CD4-positive, alpha-beta T cell treated with Interleukin-15 for 1 hour (primary cell): Measurements from ENCODE around the gene PCDHGB3.
"Not testable (repeated sequence)": the region's sequence is repeated elsewhere in the genome, so short reads cannot be mapped to it uniquely, and the experiment has no call there.

ENCODE experiments used
- DNase-seq: peaks from one replicate; pipeline ENCODE4 v3.0.0-alpha.2; 2020

Gene PCDHGB3

DNA sequence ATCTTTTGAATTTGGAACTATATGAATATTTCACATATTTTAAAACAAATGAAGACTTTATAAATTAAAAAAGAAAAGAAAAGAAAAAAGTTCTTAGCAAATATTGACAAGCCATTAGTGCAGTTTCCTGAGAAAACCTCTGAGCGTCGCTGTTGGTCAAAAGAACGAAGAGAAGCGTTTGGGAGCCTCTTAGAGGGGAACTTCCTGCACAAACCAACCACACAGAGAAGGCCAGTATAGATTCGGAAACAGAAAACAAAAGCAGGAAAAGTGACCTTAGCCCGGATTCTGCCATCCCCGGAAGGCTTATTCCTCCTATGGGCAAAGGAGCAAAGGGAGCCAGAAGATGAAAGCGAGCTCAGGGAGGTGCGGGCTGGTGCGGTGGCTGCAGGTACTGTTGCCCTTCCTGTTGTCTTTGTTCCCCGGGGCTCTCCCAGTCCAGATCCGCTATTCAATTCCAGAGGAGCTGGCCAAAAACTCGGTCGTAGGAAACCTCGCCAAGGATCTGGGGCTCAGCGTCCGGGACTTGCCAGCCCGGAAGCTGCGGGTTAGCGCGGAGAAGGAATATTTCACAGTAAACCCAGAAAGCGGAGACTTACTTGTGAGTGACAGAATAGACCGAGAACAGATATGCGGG lies 10.1 kb upstream of the PCDHGB3 start, which contains the start of gene PCDHGB2:
Gene PCDHGB2 (plus strand): TSS at position 205 of the 637 bp plus-strand sequence. CDS start 142 bp downstream, at position 347.
- DNase-seq, result no peak

DNA sequence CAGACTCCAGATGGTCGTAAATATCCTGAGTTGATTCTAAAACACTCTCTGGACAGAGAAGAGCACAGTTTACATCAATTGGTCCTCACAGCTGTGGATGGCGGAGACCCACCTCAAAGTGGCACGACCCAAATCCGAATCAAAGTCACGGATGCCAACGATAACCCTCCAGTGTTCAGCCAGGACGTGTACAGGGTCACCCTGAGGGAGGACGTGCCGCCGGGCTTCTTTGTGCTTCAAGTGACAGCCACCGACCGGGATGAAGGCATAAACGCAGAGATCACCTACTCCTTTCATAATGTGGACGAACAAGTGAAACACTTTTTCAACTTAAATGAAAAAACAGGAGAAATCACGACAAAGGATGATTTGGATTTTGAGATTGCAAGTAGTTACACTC lies 9.4 kb upstream of the PCDHGB3 start:
- no peak for DNase-seq

DNA sequence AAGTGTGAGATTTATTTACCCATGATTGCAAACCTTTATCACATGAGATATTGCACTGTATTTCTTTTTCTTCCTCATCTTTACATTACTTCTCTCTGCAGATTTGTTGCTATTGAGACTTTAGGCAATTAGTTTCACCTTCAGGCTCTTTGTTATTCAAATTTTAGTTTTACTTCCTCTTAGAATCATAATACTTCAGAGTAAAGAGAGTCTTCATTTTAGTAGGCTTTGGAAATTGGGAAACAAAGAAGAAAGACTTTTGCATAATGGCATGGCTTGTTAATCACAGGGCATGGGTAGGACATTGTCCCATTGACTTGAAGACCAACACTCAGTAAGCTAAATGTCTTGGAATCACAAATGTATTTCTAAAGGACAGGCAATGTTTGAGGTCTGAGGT lies 7.3 kb upstream of the PCDHGB3 start:
- no peak for DNase-seq

DNA sequence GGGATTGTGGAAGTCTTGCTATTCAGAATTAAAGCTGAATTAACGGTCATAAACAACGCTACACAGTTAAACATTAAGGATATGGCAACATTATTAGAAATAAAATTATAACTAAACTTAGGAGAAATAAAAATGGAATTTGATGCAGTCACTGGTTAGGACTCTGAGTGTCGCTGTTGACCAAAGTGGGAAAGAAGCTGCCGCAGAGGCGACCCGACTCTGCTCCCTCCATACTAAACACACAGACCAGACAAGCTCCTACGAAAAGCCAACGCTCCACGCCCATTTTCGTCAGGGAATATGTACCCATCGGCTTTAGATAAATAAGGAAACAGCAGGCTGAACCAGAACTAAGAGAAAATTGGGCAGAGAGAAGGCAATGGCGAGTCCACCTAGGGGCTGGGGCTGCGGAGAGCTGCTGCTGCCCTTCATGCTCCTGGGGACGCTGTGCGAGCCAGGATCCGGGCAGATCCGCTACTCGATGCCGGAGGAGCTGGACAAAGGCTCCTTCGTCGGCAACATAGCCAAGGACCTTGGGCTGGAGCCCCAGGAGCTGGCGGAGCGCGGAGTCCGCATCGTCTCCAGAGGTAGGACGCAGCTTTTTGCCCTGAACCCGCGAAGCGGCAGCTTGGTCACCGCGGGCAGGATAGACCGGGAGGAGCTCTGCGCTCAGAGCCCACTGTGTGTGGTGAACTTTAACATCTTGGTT lies 5.9 kb upstream of the PCDHGB3 start, which contains the start of gene PCDHGA5:
Gene PCDHGA5 (plus strand): TSS at position 211 of the 709 bp plus-strand sequence. CDS start 169 bp downstream, at position 380.
- DNase-seq, result no peak

DNA sequence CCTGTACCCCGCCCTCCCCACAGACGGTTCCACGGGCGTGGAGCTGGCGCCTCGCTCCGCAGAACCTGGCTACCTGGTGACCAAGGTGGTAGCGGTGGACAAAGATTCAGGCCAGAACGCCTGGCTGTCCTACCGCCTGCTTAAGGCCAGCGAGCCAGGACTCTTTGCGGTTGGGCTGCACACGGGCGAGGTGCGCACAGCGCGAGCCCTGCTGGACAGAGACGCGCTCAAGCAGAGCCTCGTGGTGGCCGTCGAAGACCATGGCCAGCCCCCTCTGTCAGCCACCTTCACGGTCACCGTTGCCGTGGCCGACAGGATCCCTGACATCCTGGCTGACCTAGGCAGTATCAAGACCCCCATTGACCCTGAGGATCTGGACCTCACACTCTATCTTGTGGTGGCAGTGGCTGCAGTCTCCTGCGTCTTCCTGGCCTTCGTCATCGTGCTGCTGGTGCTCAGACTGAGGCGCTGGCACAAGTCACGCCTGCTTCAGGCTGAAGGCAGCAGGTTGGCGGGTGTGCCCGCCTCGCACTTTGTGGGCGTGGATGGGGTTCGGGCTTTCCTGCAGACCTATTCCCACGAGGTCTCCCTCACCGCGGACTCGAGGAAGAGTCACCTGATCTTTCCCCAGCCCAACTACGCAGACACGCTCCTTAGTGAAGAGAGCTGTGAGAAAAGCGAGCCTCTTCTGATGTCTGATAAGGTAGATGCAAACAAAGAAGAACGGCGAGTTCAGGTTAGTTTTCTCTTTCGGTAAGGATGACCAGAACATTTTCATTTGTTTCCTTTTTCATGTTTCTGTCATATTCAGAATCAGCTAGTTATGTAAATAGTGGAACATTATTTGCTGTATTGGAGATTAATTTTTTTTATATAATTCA lies 3.8 kb upstream of the PCDHGB3 start:
- DNase-seq, result no peak

DNA sequence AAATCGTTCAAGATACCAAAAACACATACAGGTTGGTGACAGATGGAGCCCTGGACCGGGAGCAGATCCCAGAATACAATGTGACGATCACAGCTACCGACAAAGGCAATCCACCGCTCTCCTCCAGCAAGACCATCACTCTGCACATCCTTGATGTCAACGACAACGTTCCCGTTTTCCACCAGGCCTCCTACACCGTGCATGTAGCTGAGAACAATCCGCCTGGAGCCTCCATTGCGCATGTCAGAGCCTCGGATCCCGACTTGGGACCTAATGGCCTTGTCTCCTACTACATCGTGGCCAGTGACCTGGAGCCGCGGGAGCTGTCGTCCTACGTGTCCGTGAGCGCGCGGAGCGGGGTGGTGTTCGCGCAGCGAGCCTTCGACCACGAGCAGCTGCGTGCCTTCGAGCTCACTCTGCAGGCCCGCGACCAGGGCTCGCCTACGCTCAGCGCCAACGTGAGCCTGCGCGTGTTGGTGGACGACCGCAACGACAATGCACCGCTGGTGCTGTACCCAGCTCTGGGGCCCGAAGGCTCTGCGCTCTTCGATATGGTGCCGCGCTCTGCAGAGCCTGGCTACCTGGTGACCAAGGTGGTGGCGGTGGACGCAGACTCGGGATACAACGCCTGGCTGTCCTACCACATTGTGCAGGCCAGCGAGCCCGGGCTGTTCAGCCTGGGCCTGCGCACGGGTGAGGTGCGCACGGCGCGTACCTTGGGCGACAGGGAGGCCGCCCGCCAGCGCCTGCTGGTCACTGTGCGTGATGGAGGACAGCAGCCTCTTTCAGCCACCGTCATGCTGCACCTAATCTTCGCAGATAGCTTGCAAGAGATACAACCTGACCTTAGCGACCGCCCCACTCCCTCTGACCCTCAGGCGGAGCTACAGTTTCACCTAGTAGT lies 1.8 kb downstream of the PCDHGB3 start:
- no peak for DNase-seq

DNA sequence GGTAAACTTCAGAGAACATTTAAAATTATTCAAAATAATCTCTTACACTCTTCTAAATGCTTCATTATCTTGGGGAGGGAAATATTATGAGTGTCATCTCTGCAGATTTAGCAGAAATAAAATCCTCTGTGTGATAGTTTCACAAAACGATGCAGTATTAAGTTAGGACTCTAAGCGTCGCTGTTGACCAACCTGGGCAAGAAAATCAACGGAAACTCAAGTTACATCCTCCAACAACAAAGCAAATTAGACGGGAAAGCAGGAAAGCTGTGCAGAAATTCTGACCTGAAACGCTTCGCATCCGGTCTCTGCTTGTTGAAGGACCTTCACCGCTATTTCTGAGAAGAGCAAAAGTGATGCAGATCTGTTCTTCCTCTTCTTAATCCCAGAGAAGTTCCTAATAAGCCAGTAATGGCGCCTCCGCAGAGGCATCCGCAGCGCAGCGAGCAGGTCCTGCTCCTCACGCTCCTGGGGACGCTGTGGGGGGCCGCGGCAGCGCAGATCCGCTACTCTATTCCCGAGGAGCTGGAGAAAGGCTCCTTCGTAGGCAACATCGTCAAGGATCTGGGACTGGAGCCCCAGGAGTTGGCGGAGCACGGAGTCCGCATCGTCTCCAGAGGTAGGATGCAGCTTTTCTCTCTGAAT lies 3.8 kb downstream of the PCDHGB3 start, which contains the start of gene PCDHGA6:
Gene PCDHGA6 (plus strand): TSS at position 219 of the 645 bp plus-strand sequence. CDS start 193 bp downstream, at position 412.
- DNase-seq, result no peak

DNA sequence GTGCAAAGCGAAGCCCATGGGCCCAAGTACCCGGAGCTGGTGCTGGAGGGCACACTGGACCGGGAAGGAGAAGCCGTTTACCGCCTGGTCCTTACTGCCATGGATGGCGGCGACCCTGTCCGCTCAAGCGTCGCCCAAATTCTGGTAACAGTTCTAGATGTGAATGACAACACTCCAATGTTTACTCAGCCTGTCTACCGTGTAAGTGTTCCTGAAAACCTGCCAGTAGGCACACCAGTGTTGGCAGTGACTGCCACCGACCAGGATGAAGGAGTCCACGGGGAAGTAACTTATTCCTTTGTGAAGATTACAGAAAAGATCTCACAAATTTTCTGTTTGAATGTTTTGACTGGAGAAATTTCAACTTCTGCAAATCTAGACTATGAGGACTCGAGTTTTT lies 4.6 kb downstream of the PCDHGB3 start:
- no peak for DNase-seq

DNA sequence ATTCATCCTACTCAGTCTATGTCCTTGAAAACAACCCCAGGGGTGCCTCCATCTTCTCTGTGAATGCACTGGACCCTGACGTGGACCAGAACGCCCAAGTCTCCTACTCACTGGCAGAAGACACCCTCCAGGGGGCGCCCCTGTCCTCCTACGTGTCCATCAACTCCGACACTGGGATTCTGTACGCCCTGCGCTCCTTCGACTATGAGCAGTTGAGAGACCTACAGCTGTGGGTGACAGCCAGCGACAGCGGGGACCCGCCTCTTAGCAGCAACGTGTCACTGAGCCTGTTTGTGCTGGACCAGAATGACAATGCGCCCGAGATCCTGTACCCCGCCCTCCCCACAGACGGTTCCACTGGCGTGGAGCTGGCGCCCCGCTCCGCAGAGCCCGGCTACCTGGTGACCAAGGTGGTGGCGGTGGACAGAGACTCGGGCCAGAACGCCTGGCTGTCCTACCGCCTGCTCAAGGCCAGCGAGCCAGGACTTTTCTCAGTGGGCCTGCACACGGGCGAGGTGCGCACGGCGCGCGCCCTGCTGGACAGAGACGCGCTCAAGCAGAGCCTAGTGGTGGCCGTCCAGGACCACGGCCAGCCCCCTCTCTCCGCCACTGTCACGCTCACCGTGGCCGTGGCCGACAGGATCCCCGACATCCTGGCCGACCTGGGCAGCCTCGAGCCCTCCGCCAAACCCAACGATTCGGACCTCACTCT lies 5.6 kb downstream of the PCDHGB3 start:
- not testable (repeated sequence) for DNase-seq

DNA sequence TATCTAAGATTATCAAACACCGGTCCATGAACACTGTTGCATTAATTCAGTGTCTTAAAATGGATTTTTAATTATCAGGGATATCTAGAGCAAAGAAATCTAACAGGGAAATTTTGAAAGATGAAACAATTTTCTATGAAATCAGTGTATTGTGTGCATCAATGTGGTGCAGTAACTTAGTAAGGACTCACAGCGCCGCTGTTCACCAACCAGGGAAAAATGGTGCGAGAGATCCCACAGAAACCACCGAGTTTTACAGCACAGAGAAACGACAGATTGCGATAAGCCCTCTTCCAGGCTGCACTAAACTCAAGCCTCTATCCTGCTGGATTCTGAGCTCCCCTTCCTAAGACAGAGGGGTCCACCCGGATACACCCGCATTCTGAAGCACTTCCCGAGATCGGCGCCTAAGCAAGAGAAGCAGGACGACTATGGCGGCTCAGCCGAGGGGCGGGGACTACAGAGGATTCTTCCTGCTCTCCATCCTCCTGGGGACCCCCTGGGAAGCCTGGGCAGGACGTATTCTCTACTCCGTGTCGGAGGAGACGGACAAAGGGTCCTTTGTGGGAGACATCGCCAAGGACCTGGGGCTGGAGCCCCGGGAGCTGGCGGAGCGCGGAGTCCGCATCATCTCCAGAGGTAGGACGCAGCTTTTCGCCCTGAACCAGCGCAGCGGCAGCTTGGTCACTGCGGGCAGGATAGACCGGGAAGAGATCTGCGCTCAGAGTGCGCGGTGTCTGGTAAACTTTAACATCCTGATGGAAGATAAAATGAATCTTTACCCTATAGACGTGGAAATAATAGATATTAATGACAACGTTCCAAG lies 12.6 kb downstream of the PCDHGB3 start, which contains the start of gene PCDHGA7:
Gene PCDHGA7 (plus strand): TSS at position 274 of the 826 bp plus-strand sequence. CDS start 158 bp downstream, at position 432.
- no peak for DNase-seq

DNA sequence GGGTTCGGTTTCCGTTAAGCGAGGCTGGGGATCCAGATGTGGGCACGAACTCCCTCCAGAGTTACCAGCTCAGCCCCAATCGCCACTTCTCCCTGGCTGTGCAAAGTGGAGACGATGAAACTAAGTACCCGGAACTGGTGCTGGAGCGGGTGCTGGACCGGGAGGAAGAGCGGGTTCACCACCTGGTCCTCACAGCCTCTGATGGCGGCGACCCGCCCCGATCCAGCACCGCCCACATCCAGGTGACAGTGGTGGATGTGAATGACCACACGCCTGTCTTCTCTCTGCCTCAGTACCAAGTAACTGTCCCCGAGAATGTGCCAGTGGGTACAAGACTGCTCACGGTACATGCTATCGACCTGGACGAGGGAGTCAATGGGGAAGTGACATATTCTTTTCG lies 13.3 kb downstream of the PCDHGB3 start:
- no peak for DNase-seq

DNA sequence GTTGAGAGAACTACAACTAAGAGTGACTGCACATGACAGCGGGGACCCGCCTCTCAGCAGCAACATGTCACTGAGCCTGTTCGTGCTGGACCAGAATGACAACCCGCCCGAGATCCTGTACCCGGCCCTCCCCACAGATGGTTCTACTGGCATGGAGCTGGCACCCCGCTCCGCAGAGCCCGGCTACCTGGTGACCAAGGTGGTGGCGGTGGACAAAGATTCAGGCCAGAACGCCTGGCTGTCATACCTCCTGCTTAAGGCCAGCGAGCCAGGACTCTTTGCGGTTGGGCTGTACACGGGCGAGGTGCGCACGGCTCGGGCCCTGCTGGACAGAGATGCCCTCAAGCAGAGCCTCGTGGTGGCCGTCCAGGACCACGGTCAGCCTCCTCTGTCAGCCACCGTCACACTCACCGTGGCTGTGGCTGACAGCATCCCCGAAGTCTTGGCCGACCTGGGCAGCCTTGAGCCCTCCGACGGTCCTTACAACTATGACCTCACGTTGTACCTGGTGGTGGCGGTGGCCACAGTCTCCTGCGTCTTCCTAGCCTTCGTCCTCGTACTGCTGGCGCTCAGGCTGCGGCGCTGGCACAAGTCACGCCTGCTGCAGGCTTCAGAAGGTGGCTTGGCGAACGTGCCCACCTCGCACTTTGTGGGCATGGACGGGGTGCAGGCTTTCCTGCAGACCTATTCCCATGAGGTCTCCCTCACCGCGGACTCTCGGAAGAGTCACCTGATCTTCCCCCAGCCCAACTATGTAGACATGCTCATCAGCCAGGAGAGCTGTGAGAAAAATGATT lies 14.6 kb downstream of the PCDHGB3 start:
- no peak for DNase-seq

DNA sequence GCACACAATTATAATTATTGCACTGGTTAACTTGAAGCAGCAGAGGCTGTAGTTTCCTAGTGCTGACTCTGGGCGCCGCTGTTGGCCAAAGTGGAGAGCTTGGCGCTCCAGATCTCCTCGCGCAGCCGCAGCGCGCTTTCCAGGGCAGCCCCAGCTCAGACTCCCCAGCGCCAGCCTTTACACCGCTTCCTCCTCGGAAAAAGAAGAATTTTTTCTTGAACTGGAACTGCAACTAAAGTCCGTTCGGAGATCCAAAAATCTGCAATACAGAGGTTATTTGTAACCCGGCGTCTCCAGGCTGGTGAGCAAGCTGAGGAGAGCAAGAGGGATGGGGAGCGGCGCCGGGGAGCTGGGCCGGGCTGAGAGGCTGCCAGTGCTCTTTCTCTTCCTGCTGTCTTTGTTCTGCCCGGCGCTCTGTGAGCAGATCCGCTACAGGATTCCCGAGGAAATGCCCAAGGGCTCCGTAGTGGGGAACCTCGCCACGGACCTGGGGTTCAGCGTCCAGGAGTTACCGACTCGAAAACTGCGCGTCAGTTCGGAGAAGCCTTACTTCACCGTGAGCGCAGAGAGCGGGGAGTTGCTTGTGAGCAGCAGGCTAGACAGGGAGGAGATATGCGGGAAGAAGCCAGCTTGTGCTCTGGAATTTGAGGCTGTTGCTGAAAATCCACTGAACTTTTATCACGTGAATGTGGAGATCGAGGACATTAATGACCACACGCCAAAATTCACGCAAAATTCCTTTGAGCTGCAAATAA lies 17.7 kb downstream of the PCDHGB3 start, which contains the start of gene PCDHGB4:
Gene PCDHGB4 (plus strand): TSS at position 142 of the 755 bp plus-strand sequence. CDS start 187 bp downstream, at position 329.
- not testable (repeated sequence) for DNase-seq

DNA sequence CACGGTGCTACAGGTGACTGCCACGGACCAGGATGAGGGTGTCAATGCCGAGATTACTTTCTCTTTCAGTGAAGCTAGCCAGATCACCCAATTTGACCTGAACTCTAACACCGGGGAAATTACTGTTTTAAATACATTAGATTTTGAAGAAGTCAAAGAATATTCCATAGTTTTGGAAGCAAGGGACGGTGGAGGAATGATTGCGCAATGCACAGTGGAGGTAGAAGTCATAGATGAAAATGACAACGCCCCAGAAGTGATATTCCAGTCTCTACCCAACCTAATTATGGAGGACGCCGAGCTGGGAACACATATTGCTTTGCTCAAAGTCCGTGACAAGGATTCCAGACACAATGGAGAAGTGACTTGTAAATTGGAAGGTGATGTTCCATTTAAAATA lies 18.6 kb downstream of the PCDHGB3 start:
- no peak for DNase-seq

DNA sequence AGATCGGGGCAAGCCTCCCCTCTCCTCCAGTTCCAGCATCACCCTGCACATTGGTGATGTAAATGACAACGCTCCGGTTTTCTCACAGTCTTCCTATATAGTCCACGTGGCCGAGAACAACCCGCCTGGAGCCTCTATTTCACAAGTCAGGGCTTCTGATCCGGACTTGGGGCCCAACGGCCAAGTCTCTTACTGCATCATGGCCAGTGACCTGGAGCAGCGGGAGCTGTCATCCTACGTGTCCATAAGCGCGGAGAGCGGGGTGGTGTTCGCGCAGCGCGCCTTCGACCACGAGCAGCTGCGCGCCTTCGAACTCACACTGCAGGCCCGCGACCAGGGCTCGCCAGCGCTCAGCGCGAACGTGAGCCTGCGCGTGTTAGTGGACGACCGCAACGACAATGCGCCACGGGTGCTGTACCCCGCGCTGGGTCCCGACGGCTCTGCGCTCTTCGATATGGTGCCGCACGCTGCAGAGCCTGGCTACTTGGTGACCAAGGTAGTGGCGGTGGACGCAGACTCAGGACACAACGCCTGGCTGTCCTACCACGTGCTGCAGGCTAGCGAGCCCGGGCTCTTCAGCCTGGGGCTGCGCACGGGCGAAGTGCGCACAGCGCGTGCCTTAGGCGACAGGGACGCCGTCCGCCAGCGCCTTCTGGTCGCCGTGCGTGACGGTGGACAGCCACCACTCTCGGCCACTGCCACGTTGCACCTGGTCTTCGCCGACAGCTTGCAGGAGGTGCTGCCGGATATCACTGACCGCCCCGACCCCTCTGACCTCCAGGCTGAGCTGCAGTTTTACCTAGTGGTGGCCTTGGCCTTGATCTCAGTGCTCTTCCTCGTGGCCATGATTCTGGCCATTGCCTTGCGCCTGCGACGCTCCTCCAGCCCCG lies 19.4 kb downstream of the PCDHGB3 start:
- no peak for DNase-seq

DNA sequence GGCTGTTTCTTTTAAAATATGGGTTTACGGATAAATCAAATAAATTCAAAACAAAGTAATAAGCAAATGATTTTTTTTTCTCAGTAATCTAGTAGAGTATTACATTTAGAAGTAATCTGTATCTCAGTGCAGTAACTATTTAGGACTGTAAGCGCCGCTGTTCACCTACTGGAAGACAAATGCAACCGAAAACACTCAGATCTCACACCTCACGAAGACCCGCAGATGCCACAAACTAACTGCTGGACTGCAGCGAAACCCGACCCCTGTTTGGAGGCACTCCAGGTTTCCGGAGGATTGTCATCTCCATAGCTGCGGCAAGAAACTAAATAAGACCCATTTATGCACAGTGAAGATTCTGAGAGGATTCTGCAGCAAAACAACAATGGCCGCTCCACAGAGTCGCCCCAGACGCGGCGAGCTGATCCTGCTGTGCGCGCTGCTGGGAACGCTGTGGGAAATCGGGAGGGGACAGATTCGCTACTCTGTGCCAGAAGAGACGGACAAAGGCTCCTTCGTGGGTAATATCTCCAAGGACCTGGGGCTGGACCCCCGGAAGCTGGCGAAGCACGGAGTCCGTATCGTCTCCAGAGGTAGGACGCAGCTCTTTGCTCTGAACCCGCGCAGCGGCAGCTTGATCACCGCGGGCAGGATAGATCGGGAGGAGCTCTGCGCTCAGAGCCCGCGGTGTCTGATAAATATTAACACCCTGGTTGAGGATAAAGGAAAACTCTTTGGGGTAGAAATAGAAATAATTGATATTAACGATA lies 22.6 kb downstream of the PCDHGB3 start, which contains the start of gene PCDHGA8:
Gene PCDHGA8 (plus strand): TSS at position 205 of the 770 bp plus-strand sequence. CDS start 181 bp downstream, at position 386.
- DNase-seq, result no peak
